OCI-LY1 (cell line): ENCODE results near the gene C4orf46.

Experiments used
- H2AFZ ChIP-seq: fragments of 200-600 bp; sonication (generic), shearing (Covaris generic); 2 replicates; pipeline ENCODE4 v1.6.0; 2014; ENCODE audit warnings: antibody characterized with exemption, mild to moderate bottlenecking, low read length
- H3F3A ChIP-seq: fragments of 200-600 bp; sonication (generic), shearing (Covaris generic); 2 replicates; pipeline ENCODE4 v1.6.0; 2014; ENCODE audit warnings: mild to moderate bottlenecking, antibody characterized with exemption, low read length, moderate library complexity; ENCODE audit not compliant: insufficient read depth
- H3K27ac ChIP-seq: fragments of 200-600 bp; sonication (generic); 2 replicates; pipeline ENCODE4 v1.5.1; 2014; ENCODE audit warnings: low read length, mixed run types, mild to moderate bottlenecking, low read depth; ENCODE audit not compliant: poor library complexity, severe bottlenecking
- H3K27me3 ChIP-seq: fragments of 200-600 bp; sonication (generic); 2 replicates; pipeline ENCODE4 v1.6.0; 2014; ENCODE audit warnings: antibody characterized with exemption, mild to moderate bottlenecking, low read length, moderate library complexity; ENCODE audit not compliant: insufficient read depth
- H3K36me3 ChIP-seq: fragments of 200-600 bp; sonication (generic); 2 replicates; pipeline ENCODE4 v1.6.1; 2014; ENCODE audit warnings: mild to moderate bottlenecking, antibody characterized with exemption, low read length, moderate library complexity, mixed read lengths; ENCODE audit not compliant: insufficient read depth
- H3K4me1 ChIP-seq: fragments of 200-600 bp; sonication (generic); 2 replicates; pipeline ENCODE4 v1.5.1; 2014; ENCODE audit warnings: mild to moderate bottlenecking, low read length, moderate library complexity; ENCODE audit not compliant: insufficient read depth, severe bottlenecking
- H3K4me2 ChIP-seq: fragments of 200-600 bp; sonication (generic), shearing (Covaris generic); 2 replicates; pipeline ENCODE4 v1.6.1; 2014; ENCODE audit warnings: low read length
- H3K4me3 ChIP-seq: fragments of 200-600 bp; sonication (generic); 2 replicates; pipeline ENCODE4 v1.5.1; 2014; ENCODE audit warnings: low read length, low read depth, mild to moderate bottlenecking, mixed read lengths; ENCODE audit not compliant: poor library complexity, severe bottlenecking
- H3K79me2 ChIP-seq: fragments of 200-600 bp; shearing (Covaris generic); 2 replicates; pipeline ENCODE4 v1.6.1; 2016; ENCODE audit warnings: mixed run types, low read length, mixed read lengths; ENCODE audit not compliant: insufficient read depth
- H3K9ac ChIP-seq: fragments of 200-600 bp; sonication (generic), shearing (Covaris generic); 2 replicates; pipeline ENCODE4 v1.6.1; 2014; ENCODE audit warnings: mild to moderate bottlenecking, low read length, mixed read lengths
- H3K9me2 ChIP-seq: fragments of 200-600 bp; sonication (generic), shearing (Covaris generic); 2 replicates; pipeline ENCODE4 v1.6.1; 2014; ENCODE audit warnings: low read depth, mild to moderate bottlenecking, low read length, mixed read lengths
- H3K9me3 ChIP-seq: fragments of 200-600 bp; shearing (Covaris generic); 2 replicates; pipeline ENCODE4 v1.6.1; 2014; ENCODE audit warnings: low read length, mixed read lengths
- H4K20me1 ChIP-seq: fragments of 200-600 bp; sonication (generic), shearing (Covaris generic); 2 replicates; pipeline ENCODE4 v1.6.0; 2016; ENCODE audit warnings: mild to moderate bottlenecking, low read length; ENCODE audit not compliant: insufficient read depth
- CTCF ChIP-seq: fragments of 200-600 bp; sonication (generic), shearing (Covaris generic); IDR thresholded peaks from 2 replicates; pipeline ENCODE4 v1.5.1; 2017; ENCODE audit warnings: mild to moderate bottlenecking, antibody characterized with exemption, low read length, moderate library complexity, mixed read lengths
- EZH2 ChIP-seq: fragments of 200-600 bp; sonication (generic), shearing (Covaris generic); IDR thresholded peaks from 2 replicates; pipeline ENCODE4 v1.8.0; 2017; ENCODE audit warnings: borderline replicate concordance, mixed run types, mild to moderate bottlenecking, antibody characterized with exemption, low read length, moderate library complexity, mixed read lengths

The C4orf46 gene

GRCh38 chr4:158710814-158711213 is 39.1 kb upstream of the C4orf46 start:
- Histone ChIP-seq H3F3A (no peaks in the 10 kb centered on the region; the same call in 1 of the 2 replicates), H3K9ac (no peak overlapping the region), H2AFZ (no peak overlapping the region), H3K4me2 (no peak overlapping the region), H4K20me1 (no peaks in the 10 kb centered on the region), H3K27ac (no peak overlapping the region), H3K9me2 (no peaks in the 10 kb centered on the region), H3K27me3 (no peaks in the 10 kb centered on the region), H3K4me1 (no peaks in the 10 kb centered on the region), H3K79me2 (no peaks in the 10 kb centered on the region), H3K36me3 (peaks cover 89% of the 10 kb centered on the region), H3K9me3 (no peaks in the 10 kb centered on the region), H3K4me3 (no peak overlapping the region)
- TF ChIP-seq EZH2 = no peak
- TF ChIP-seq CTCF = no peak

- Histone ChIP-seq H2AFZ (no peak overlapping the region), H3K9me3 (no peaks in the 10 kb centered on the region), H3K79me2 (no peaks in the 10 kb centered on the region), H3K4me1 (no peaks in the 10 kb centered on the region), H3K27ac (no peak overlapping the region), H3K4me2 (no peak overlapping the region), H4K20me1 (no peaks in the 10 kb centered on the region), H3K9me2 (no peaks in the 10 kb centered on the region), H3K36me3 (peaks cover 28% of the 10 kb centered on the region), H3K9ac (no peak overlapping the region), H3K27me3 (no peaks in the 10 kb centered on the region), H3F3A (no peaks in the 10 kb centered on the region; the same call in 1 of the 2 replicates), H3K4me3 (no peak overlapping the region)
- TF ChIP-seq CTCF = no peak
- TF ChIP-seq EZH2 = no peak
Measured at GRCh38 chr4:158704274-158704673, 32.6 kb upstream of the C4orf46 start.

GRCh38 chr4:158688813-158689212 is 17.1 kb upstream of the C4orf46 start:
- no peak overlapping the region for H3K9ac ChIP-seq
- peaks cover 4% of the 10 kb centered on the region; the same call in 1 of the 2 replicates for H3K36me3 ChIP-seq
- H3K79me2 ChIP-seq = no peaks in the 10 kb centered on the region
- H3F3A ChIP-seq = no peaks in the 10 kb centered on the region
- H3K27ac ChIP-seq = no peak overlapping the region
- H3K9me3 ChIP-seq = no peaks in the 10 kb centered on the region
- H3K4me1 ChIP-seq = no peaks in the 10 kb centered on the region
- H3K4me3 ChIP-seq = no peak overlapping the region
- H2AFZ ChIP-seq = no peak overlapping the region
- H3K4me2 ChIP-seq = no peak overlapping the region
- H3K27me3 ChIP-seq = no peaks in the 10 kb centered on the region
- no peaks in the 10 kb centered on the region for H3K9me2 ChIP-seq
- TF ChIP-seq EZH2 = no peak
- no peak for TF ChIP-seq CTCF
- no peaks in the 10 kb centered on the region for H4K20me1 ChIP-seq
